IMR-90 (cell line): ENCODE measurements around the gene TAS2R40.

ENCODE experiments used
- FOS ChIP-seq: fragments of 150-350 bp; IDR thresholded peaks from 2 replicates; pipeline ENCODE4 v1.6.1; 2016; ENCODE audit warnings: low read depth, low read length
- MAZ ChIP-seq: IDR thresholded peaks from 2 replicates; pipeline ENCODE4 v1.6.1; 2012; ENCODE audit warnings: low read depth, mild to moderate bottlenecking, low read length, improper control_type of control experiment, moderate library complexity, borderline replicate concordance
- POLR2A ChIP-seq: IDR thresholded peaks from 2 replicates; pipeline ENCODE4 v1.6.1; 2012; ENCODE audit warnings: mild to moderate bottlenecking, low read depth, low read length
- RCOR1 ChIP-seq: IDR thresholded peaks from 2 replicates; pipeline ENCODE4 v1.6.1; 2012; ENCODE audit warnings: mild to moderate bottlenecking, low read length, improper control_type of control experiment; ENCODE audit not compliant: insufficient replicate concordance
- RFX5 ChIP-seq: IDR thresholded peaks from 2 replicates; pipeline ENCODE4 v1.8.0; 2012; ENCODE audit warnings: low read depth, mild to moderate bottlenecking, low read length, moderate library complexity
- SMC3 ChIP-seq: fragments of 150-350 bp; IDR thresholded peaks from 2 replicates; pipeline ENCODE4 v1.6.1; 2016; ENCODE audit warnings: low read depth, mild to moderate bottlenecking, antibody characterized with exemption, low read length, moderate library complexity
- TF ChIP-seq, protein P1 (sequence below): conservative IDR thresholded peaks from 2 replicates; pipeline ENCODE4 v1.5.1; 2012; ENCODE audit warnings: mild to moderate bottlenecking, low read depth, low read length, improper control_type of control experiment
- TF ChIP-seq, protein P2 (sequence below): fragments of 150-350 bp; IDR thresholded peaks from 2 replicates; pipeline ENCODE4 v1.6.1; 2016; ENCODE audit warnings: low read depth, mild to moderate bottlenecking, low read length, moderate library complexity, borderline replicate concordance

- TF ChIP-seq RCOR1 (no peak), SMC3 (no peak), POLR2A (no peak), MAZ (no peak), FOS (no peak), RFX5 (no peak)
- TF ChIP-seq, protein P1, sequence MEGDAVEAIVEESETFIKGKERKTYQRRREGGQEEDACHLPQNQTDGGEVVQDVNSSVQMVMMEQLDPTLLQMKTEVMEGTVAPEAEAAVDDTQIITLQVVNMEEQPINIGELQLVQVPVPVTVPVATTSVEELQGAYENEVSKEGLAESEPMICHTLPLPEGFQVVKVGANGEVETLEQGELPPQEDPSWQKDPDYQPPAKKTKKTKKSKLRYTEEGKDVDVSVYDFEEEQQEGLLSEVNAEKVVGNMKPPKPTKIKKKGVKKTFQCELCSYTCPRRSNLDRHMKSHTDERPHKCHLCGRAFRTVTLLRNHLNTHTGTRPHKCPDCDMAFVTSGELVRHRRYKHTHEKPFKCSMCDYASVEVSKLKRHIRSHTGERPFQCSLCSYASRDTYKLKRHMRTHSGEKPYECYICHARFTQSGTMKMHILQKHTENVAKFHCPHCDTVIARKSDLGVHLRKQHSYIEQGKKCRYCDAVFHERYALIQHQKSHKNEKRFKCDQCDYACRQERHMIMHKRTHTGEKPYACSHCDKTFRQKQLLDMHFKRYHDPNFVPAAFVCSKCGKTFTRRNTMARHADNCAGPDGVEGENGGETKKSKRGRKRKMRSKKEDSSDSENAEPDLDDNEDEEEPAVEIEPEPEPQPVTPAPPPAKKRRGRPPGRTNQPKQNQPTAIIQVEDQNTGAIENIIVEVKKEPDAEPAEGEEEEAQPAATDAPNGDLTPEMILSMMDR = no peak
- TF ChIP-seq, protein P2, sequence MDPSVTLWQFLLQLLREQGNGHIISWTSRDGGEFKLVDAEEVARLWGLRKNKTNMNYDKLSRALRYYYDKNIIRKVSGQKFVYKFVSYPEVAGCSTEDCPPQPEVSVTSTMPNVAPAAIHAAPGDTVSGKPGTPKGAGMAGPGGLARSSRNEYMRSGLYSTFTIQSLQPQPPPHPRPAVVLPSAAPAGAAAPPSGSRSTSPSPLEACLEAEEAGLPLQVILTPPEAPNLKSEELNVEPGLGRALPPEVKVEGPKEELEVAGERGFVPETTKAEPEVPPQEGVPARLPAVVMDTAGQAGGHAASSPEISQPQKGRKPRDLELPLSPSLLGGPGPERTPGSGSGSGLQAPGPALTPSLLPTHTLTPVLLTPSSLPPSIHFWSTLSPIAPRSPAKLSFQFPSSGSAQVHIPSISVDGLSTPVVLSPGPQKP = no peak
Measured at GRCh38 chr7:143176128-143176527, 45.7 kb upstream of the TAS2R40 start.
